Mucosa of descending colon (tissue), 3 donors: ENCODE measurements around the gene DNAH8. TPM values are rescaled to one million over a fixed set of nuclear protein-coding genes. Genes with fewer than 3 reads are reported as not detected.

Source experiments
- ATAC-seq: fragments of 200-7000 bp; cut with Tn5 transposase; one replicate; pipeline ENCODE4 v1.9.1; 2020; ENCODE audit warnings: mild to moderate bottlenecking, moderate library complexity
- DNase-seq, 3 donors: peaks; one replicate each; pipeline ENCODE4 v3.0.0-alpha.2; 2020
- H3K36me3 ChIP-seq: fragments of 200-600 bp; one replicate; pipeline ENCODE4 v1.8.0; 2021; ENCODE audit warnings: low read depth, mild to moderate bottlenecking
- H3K4me1 ChIP-seq: fragments of 200-600 bp; one replicate; pipeline ENCODE4 v1.8.0; 2021; ENCODE audit warnings: low read depth, mild to moderate bottlenecking
- H3K4me3 ChIP-seq: fragments of 200-600 bp; one replicate; pipeline ENCODE4 v1.8.0; 2021; ENCODE audit warnings: mild to moderate bottlenecking
- H3K9me3 ChIP-seq: fragments of 200-600 bp; one replicate; pipeline ENCODE4 v1.8.0; 2021; ENCODE audit warnings: mild to moderate bottlenecking
- intact Hi-C, 2 donors: fragments of 100-400 bp; cut with DNase I in 1 of 2; cut with micrococcal nuclease in 1 of 2; formaldehyde crosslinking; loops; one replicate each; pipeline versions ENCODE4 v1.11.0 to v1.11.1; 2022; cut with DNase I, micrococcal nuclease
- total RNA-seq, 3 donors: library from RNA; stranded (reverse); fragmentation: NEBNext Ultra II Directional in 2 of 3; extraction: Animal tissue kit (Norgen Biotek cat#: 25700) in 2 of 3; gene quantifications; one replicate each; pipeline versions ENCODE4 v1.2.1 to v1.2.4, GENCODE V29; 2021 to 2023
- TF ChIP-seq, protein P1 (sequence below): fragments of 200-600 bp; IDR thresholded peaks from one replicate; pipeline ENCODE4 v1.8.0; 2022; ENCODE audit warnings: antibody characterized with exemption, mild to moderate bottlenecking
- donor health status: DM: no; HTN: no; CAD: no; lungs with moderate emphysema.
- donor health status: DM: no; HTN: no; CAD: no.
- donor health status: DM: no; HTN: yes; CAD: no.

Gene DNAH8
- total RNA-seq, 3 donors from 2014 or later, result 0.03 TPM; not detected in 1

DNA sequence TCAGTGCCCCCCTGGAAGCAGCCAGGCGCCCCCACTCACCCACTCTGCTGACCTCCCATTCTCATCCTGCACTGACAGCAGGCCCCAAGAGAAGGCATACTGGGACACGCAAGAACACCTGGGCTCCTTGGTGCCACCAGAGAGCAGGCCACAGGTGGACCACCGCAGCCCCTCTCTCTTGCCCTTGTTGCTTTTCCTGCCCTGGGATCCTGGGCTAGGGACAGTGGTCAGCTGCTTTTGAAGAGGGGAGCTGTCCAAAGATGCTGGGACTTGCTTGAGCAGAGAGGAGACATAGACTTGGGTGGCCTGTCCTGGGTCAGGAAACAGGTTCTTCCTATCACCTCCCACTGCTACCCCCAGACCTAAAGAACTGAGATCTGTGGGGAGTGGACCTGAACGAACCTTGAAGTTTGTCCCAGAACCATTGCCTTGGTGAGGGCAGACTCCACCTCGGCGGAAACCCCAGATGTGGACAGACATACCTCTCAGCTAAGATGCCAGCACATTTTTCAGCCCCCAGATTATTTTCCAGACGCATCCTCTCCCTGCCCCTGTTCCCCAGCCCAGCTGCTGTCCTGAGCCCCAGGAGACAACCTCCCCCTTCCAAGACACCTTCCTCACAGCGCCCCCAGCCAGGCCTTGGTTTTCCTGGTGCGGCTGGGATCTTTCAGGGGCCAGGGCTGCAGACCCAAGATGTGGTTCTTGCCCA, 334.6 kb downstream of the DNAH8 start:
- DNase-seq (no peak), ATAC-seq (no peak)
- Histone ChIP-seq H3K4me3 (no peak overlapping the region), H3K4me1 (peaks cover 11% of the 10 kb centered on the region), H3K9me3 (no peaks in the 10 kb centered on the region), H3K36me3 (no peaks in the 10 kb centered on the region)
- TF ChIP-seq, protein P1, sequence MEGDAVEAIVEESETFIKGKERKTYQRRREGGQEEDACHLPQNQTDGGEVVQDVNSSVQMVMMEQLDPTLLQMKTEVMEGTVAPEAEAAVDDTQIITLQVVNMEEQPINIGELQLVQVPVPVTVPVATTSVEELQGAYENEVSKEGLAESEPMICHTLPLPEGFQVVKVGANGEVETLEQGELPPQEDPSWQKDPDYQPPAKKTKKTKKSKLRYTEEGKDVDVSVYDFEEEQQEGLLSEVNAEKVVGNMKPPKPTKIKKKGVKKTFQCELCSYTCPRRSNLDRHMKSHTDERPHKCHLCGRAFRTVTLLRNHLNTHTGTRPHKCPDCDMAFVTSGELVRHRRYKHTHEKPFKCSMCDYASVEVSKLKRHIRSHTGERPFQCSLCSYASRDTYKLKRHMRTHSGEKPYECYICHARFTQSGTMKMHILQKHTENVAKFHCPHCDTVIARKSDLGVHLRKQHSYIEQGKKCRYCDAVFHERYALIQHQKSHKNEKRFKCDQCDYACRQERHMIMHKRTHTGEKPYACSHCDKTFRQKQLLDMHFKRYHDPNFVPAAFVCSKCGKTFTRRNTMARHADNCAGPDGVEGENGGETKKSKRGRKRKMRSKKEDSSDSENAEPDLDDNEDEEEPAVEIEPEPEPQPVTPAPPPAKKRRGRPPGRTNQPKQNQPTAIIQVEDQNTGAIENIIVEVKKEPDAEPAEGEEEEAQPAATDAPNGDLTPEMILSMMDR, result no peak
- intact Hi-C loops, result no loop called here

DNA sequence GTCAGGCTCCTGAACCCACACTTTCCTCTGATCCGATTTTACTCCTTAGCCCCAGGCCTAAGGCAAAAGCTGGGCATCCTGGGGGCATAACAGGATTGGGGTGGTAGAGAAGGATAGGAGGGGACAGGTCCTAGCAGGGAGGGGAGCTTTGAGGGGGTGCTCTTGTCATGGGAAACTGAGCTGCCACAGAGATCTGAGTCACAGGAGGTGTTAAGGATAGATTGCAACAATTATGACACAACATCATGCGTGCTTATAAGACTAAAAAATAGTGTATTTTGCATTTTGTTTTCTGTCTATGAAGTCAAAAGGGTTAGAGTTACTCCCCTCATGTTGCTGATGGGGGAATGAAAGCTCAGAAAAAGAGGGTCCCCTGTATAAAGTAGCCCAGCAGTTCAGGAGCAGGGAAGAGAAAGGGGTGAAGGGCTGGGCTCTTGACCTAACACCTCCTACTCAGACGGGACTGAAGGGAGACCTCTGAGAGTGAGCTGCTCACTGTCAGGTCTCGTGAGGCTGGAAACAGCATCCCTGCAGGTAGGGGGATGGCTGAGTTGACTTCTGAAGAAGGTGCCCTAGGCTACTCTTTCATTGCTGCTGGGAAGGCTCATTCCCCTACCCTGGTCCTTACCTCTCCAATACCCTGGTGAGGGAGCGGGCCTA, 335.5 kb downstream of the DNAH8 start:
- no peak for DNase-seq
- TF ChIP-seq, protein P1, result no peak
- intact Hi-C loops, result no loop called here
- H3K4me3 ChIP-seq, result no peak overlapping the region
- H3K4me1 ChIP-seq, result peaks cover 11% of the 10 kb centered on the region
- no peaks in the 10 kb centered on the region for H3K9me3 ChIP-seq
- ATAC-seq, result no peak
- H3K36me3 ChIP-seq, result no peaks in the 10 kb centered on the region

DNA sequence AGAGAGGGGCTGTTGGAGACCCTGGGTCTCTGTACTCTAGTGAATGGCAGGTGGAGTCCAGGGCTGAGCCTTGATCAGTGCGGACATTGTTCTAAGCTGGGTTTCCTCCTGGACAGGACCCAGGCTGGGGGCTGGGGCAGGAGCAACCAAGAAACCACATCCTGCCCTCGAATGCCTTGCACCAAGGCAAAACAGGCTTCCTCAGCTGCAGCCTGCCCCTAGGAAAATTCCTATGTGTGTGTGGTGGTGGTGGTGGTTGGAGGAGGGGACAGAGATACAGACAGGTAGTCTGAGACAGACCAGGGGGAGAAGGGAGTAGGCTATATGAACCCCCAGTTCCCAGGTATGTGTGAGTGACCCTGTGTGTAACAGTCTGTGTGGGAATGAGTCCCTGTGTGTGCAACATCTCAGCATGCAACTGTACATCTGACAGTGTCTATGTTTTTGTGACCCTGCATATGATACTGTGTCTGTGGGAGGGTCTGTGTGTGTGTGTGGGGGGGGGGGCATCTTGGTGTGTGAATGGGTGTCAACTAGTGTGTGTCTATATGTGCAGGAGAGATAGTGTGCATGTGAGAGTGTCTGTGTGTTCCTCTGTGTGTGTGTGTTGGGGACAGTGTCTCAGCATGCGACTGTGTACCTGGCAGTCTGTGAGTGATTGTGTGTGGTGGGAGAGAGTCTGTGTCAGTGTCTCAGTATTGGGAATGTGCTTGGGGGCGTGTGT, 336.4 kb downstream of the DNAH8 start:
- ATAC-seq, result no peak
- intact Hi-C loops, result no loop called here
- Histone ChIP-seq H3K9me3 (no peaks in the 10 kb centered on the region), H3K4me3 (no peak overlapping the region), H3K4me1 (peaks cover 11% of the 10 kb centered on the region), H3K36me3 (no peaks in the 10 kb centered on the region)
- TF ChIP-seq, protein P1, result no peak
- DNase-seq, result no peak

DNA sequence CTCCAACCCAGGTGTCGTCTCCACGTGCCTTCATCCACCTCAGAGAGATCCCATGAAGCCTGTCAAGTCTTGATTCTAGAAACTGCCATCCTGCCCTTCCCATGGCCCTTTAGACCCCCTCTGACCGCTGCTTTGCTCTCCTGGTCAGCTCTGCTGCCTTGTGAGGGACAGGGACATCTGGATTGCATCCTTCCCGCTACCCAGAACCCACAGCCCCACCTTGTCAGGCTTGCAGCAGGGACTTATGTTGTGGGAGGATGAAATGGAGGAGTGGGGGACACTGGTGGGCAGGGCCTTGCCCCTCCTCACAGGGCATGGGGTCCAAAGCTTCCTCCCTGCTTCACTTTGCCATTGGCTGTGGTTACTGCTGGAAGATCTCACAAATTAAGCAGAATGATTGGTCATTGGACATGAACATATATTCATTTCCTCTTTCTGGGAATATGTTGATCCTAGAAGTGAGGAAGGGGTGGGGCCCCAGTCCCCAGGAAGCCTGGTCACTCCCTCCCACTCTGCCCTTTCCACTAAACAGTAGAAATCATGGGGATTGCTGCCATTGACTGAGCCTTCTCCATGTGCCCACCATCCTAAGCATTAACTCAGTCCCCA, 338.0 kb downstream of the DNAH8 start:
- intact Hi-C loops, result no loop called here
- H3K4me3 ChIP-seq, result no peak overlapping the region
- H3K9me3 ChIP-seq, result no peaks in the 10 kb centered on the region
- ATAC-seq (no peak), DNase-seq (no peak)
- H3K36me3 ChIP-seq, result no peaks in the 10 kb centered on the region
- peaks cover 11% of the 10 kb centered on the region for H3K4me1 ChIP-seq
- TF ChIP-seq, protein P1, result no peak

DNA sequence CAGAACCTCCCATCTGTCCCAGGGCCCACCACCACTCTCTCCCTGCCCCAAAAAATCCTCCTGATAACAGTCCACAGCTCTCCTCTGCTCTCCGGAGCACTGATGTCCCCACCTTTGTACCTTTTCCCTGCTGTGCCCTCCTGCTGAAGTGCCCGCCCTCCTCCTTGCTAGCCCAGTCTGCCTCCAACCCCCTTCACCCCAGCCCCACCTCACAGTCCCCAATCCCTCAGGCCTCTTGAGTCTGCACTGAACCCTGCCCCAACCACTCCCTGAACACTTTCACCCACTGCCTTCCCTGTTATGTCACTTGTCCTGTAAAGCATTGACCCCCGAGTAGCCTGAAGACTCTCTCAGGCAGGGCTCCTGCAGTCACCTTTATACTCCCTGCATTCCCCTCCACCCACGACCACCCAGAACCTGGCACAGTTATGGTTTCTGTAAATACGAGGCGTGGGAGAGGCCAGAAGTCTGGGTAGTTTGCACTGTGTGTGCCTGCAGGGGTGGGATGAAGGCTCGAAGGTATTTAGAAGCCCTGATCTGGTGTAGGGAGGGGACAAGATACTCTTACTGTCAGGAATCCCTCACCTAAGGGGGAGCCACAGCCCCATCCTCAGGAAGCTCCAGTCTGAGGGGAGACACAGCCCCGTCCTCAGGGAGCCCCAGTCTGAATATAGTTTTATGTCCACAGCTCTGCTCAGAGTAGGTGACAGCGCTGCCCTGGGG, 338.9 kb downstream of the DNAH8 start:
- Histone ChIP-seq H3K4me3 (no peak overlapping the region), H3K9me3 (no peaks in the 10 kb centered on the region), H3K4me1 (peaks cover 11% of the 10 kb centered on the region), H3K36me3 (no peaks in the 10 kb centered on the region)
- intact Hi-C loops, result no loop called here
- TF ChIP-seq, protein P1, result no peak
- peak; percentile 66 for ATAC-seq
- DNase-seq, result peak in 2 of 3 donors; percentile 44 to 56
